CD14-positive monocyte (primary cell): ENCODE data around the gene FBXO7. TPM values are rescaled to one million over a fixed set of nuclear protein-coding genes. Genes with fewer than 3 reads are reported as not detected.

ENCODE experiments used
- DNase-seq, 3 donors: peaks; one replicate each; pipeline ENCODE4 v3.0.0-alpha.2; 2011 to 2022
- H2AFZ ChIP-seq: 2 replicates; pipeline ENCODE4 v1.6.0; 2012; ENCODE audit warnings: mild to moderate bottlenecking, low read depth, low read length, inconsistent platforms; ENCODE audit not compliant: insufficient read depth, poor library complexity, severe bottlenecking
- H3K27ac ChIP-seq, 2 donors: 1 replicate in 1 of 2; 2 replicates in 1 of 2; pipeline ENCODE4 v1.5.1; 2012 to 2013; ENCODE audit warnings: low read length in 2 of 2, control low read depth in 1 of 2, inconsistent platforms in 1 of 2, low read depth in 1 of 2, mild to moderate bottlenecking in 1 of 2
- H3K27me3 ChIP-seq, 2 donors: one replicate each; pipeline versions ENCODE4 v1.6.0 to v1.6.1; 2011 to 2013; ENCODE audit warnings: low read length in 2 of 2; ENCODE audit not compliant: control insufficient read depth in 2 of 2, insufficient read depth in 2 of 2
- H3K36me3 ChIP-seq, 2 donors: replicated peaks in 1 of 2; 1 replicate in 1 of 2; 2 replicates in 1 of 2; pipeline versions ENCODE4 v1.5.1 to v1.6.1; 2012 to 2013; ENCODE audit warnings: low read length in 2 of 2, control low read depth in 1 of 2, inconsistent platforms in 1 of 2, mild to moderate bottlenecking in 1 of 2; ENCODE audit not compliant: insufficient read depth in 2 of 2, control insufficient read depth in 1 of 2
- H3K4me1 ChIP-seq, 2 donors: 1 replicate in 1 of 2; 2 replicates in 1 of 2; pipeline versions ENCODE4 v1.5.1 to v1.6.1; 2012 to 2013; ENCODE audit warnings: low read length in 2 of 2, control low read depth in 1 of 2, inconsistent platforms in 1 of 2, mild to moderate bottlenecking in 1 of 2, moderate library complexity in 1 of 2; ENCODE audit not compliant: insufficient read depth in 2 of 2, control insufficient read depth in 1 of 2
- H3K4me2 ChIP-seq: replicated peaks from 2 replicates; pipeline ENCODE3; 2012; ENCODE audit warnings: low read length, moderate library complexity, mild to moderate bottlenecking; ENCODE audit not compliant: poor library complexity, severe bottlenecking; ENCODE audit errors: extremely low read depth
- H3K4me3 ChIP-seq, 3 experiments: fragments of 200-600 bp in 1 of 3; sonication (generic) in 1 of 3; replicated peaks in 1 of 3; 1 replicate in 2 of 3; 2 replicates in 1 of 3; pipeline ENCODE4 v1.5.1; 2011 to 2013; ENCODE audit warnings: low read length in 3 of 3, mild to moderate bottlenecking in 3 of 3, control low read depth in 2 of 3, low read depth in 2 of 3, inconsistent platforms in 1 of 3, moderate library complexity in 1 of 3
- H3K79me2 ChIP-seq: 2 replicates; pipeline ENCODE4 v1.6.0; 2012; ENCODE audit warnings: mild to moderate bottlenecking, control low read depth, inconsistent platforms, low read length, moderate library complexity; ENCODE audit not compliant: insufficient read depth
- H3K9ac ChIP-seq: 2 replicates; pipeline ENCODE4 v1.6.0; 2017; ENCODE audit warnings: low read length, mild to moderate bottlenecking; ENCODE audit not compliant: insufficient read depth, poor library complexity, severe bottlenecking
- H3K9me3 ChIP-seq, 2 donors: replicated peaks in 1 of 2; 1 replicate in 1 of 2; 2 replicates in 1 of 2; pipeline versions ENCODE4 v1.5.1 to v1.6.1; 2012 to 2013; ENCODE audit warnings: low read length in 2 of 2, control low read depth in 1 of 2; ENCODE audit not compliant: control insufficient read depth in 1 of 2, insufficient read depth in 1 of 2
- H4K20me1 ChIP-seq: 2 replicates; pipeline ENCODE4 v1.6.0; 2012; ENCODE audit warnings: mild to moderate bottlenecking, low read length, control low read depth, moderate library complexity; ENCODE audit not compliant: insufficient read depth
- H3K27ac Mint-ChIP-seq, 7 donors: one replicate each; pipeline ENCODE4 v1.8.0; 2020; ENCODE audit warnings: mild to moderate bottlenecking in 7 of 7, mixed read lengths in 7 of 7, moderate library complexity in 6 of 7, inconsistent platforms in 2 of 7
- H3K27me3 Mint-ChIP-seq, 3 donors: one replicate each; pipeline ENCODE4 v1.8.0; 2021 to 2022; ENCODE audit warnings: low read depth in 3 of 3, mild to moderate bottlenecking in 3 of 3, mixed read lengths in 3 of 3, moderate library complexity in 3 of 3, inconsistent platforms in 1 of 3
- H3K36me3 Mint-ChIP-seq, 2 donors: one replicate each; pipeline ENCODE4 v1.8.0; 2020; ENCODE audit warnings: mixed read lengths in 2 of 2, inconsistent platforms in 1 of 2, mild to moderate bottlenecking in 1 of 2
- H3K4me1 Mint-ChIP-seq: one replicate; pipeline ENCODE4 v1.8.0; 2020; ENCODE audit warnings: mild to moderate bottlenecking, mixed read lengths
- H3K4me3 Mint-ChIP-seq, 2 donors: one replicate each; pipeline ENCODE4 v1.8.0; 2020; ENCODE audit warnings: mild to moderate bottlenecking in 2 of 2, mixed read lengths in 2 of 2, moderate library complexity in 1 of 2
- H3K9me3 Mint-ChIP-seq, 7 donors: one replicate each; pipeline ENCODE4 v1.8.0; 2020 to 2022; ENCODE audit warnings: mixed read lengths in 7 of 7, mild to moderate bottlenecking in 6 of 7, moderate library complexity in 6 of 7, inconsistent platforms in 2 of 7
- WGBS: methylation state at CpG from one replicate; pipeline ENCODE4 v1.1.5; 2013; ENCODE audit warnings: missing lambda C conversion rate; ENCODE audit not compliant: insufficient coverage; 5-methylcytosine and 5-hydroxymethylcytosine counted together
- intact Hi-C, 2 donors: fragments of 100-400 bp; cut with micrococcal nuclease; formaldehyde crosslinking; loops; one replicate each; pipeline versions ENCODE4 v1.15.0 to v1.15.1; 2023
- polyA plus RNA-seq, 3 donors: library from polyadenylated mRNA; depleted of rRNA in 1 of 3; unstranded in 2 of 3; stranded (reverse) in 1 of 3; fragments of 300-500 nt in 2 of 3; fragments of >200 nt in 1 of 3; fragmentation: Illumina TruSeq in 2 of 3; gene quantifications; 1 replicate in 2 of 3; 2 replicates in 1 of 3; pipeline ENCODE4 v1.2.3, GENCODE V29; 2012 to 2021
- TF ChIP-seq, protein P1 (sequence below): fragments of 200-600 bp; IDR thresholded peaks from one replicate; pipeline ENCODE4 v1.8.0; 2022; ENCODE audit warnings: antibody characterized with exemption, mild to moderate bottlenecking

The FBXO7 gene
- polyA plus RNA-seq, 3 donors = 56.7 to 116 (median 103) TPM

DNA sequence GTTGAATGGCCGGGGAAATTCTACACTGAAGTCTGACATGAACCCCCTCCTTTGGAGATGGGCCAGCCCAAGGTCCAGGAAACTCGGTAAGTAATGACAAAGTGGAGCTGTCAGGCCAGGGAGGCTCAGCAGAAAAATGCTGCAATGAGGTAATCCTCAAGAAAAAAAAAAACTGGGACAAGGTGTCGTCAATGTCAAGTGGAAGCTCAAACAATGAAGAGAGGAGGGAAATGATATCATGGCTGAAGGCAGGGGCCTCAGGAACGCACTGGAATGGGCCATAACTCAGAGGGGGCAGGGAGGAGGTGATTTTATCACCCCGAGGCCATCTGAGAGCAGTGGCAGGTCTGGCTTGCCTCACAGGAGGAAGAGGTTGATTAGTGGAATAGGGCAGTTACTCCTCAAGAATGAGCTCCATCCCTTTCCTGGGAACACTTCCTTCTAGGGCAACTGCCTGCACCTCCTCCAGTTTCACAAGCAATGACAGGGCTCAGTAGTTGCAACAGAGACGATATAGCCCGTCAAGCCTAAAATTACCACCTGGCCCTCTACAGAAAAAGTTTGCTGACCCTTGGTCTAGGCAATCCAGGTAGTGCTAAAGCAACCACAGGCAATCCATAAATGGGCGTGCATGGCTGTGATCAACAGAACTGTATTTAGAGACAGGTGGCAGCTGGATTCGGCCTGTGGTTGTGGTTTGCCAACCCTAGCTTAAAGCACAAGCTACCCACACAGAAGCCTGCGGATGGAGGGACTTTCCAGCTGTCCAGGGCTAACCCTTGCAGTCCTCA, 65.2 kb downstream of the FBXO7 start:
- Mint-ChIP-seq H3K27me3 (peaks cover 0 to 11% (median 3%) of the 10 kb centered on the region in 3 donors), H3K27ac (no peak overlapping the region), H3K4me3 (no peak overlapping the region), H3K36me3 (no peaks in the 10 kb centered on the region), H3K4me1 (peaks cover 5% of the 10 kb centered on the region), H3K9me3 (peaks cover 0 to 2% (median 0%) of the 10 kb centered on the region in 7 donors)
- Histone ChIP-seq H3K9me3 (no peaks in the 10 kb centered on the region), H3K4me2 (no peak overlapping the region), H3K36me3 (no peaks in the 10 kb centered on the region), H3K79me2 (no peaks in the 10 kb centered on the region), H2AFZ (no peak overlapping the region), H3K4me3 (no peak overlapping the region), H4K20me1 (no peaks in the 10 kb centered on the region), H3K27ac (no peak overlapping the region), H3K27me3 (no peaks in the 10 kb centered on the region), H3K9ac (no peak overlapping the region), H3K4me1 (no peaks in the 10 kb centered on the region)
- DNase-seq = no peak
- 31% methylated on average over 8 of the region's 10 CpGs for WGBS
- TF ChIP-seq, protein P1, sequence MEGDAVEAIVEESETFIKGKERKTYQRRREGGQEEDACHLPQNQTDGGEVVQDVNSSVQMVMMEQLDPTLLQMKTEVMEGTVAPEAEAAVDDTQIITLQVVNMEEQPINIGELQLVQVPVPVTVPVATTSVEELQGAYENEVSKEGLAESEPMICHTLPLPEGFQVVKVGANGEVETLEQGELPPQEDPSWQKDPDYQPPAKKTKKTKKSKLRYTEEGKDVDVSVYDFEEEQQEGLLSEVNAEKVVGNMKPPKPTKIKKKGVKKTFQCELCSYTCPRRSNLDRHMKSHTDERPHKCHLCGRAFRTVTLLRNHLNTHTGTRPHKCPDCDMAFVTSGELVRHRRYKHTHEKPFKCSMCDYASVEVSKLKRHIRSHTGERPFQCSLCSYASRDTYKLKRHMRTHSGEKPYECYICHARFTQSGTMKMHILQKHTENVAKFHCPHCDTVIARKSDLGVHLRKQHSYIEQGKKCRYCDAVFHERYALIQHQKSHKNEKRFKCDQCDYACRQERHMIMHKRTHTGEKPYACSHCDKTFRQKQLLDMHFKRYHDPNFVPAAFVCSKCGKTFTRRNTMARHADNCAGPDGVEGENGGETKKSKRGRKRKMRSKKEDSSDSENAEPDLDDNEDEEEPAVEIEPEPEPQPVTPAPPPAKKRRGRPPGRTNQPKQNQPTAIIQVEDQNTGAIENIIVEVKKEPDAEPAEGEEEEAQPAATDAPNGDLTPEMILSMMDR = no peak
- intact Hi-C loops = no loop called here

DNA sequence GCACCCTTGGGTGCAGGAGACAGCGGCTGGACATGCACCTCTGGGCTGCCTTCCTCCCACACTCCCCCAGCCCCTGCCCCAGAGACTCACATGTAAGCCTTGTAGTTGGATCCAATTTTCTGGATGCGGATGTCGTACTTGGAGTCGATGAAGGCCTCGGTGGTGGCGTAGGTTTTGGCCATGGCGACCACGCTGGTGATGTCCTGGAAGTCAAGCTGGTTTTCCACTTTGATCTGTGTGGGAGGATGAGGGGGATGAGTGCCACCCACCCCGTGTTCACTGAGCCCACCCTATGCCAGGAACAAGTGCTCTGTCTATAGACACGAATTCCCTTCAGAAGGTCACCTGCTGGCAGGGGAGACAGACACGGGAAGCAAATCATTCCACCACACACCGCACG, 66.9 kb downstream of the FBXO7 start:
- Mint-ChIP-seq H3K36me3 (no peaks in the 10 kb centered on the region), H3K4me3 (no peak overlapping the region), H3K4me1 (peaks cover 5% of the 10 kb centered on the region), H3K9me3 (peaks cover 0 to 2% (median 0%) of the 10 kb centered on the region in 7 donors), H3K27me3 (peaks cover 0 to 11% (median 3%) of the 10 kb centered on the region in 3 donors), H3K27ac (no peak overlapping the region)
- Histone ChIP-seq H3K4me2 (no peak overlapping the region), H3K9ac (no peak overlapping the region), H3K4me3 (no peak overlapping the region), H3K27me3 (no peaks in the 10 kb centered on the region), H3K36me3 (no peaks in the 10 kb centered on the region), H3K4me1 (no peaks in the 10 kb centered on the region), H3K79me2 (no peaks in the 10 kb centered on the region), H3K27ac (no peak overlapping the region), H3K9me3 (no peaks in the 10 kb centered on the region), H4K20me1 (no peaks in the 10 kb centered on the region), H2AFZ (no peak overlapping the region)
- no peak for DNase-seq
- intact Hi-C loops = no loop called here
- TF ChIP-seq, protein P1 = no peak
- 97% methylated on average over 7 of the region's 13 CpGs for WGBS
